Activated T-cell treated with anti-CD3 and anti-CD28 coated beads, Interleukin-2, amount 50 U/mL, for 72 hours (primary cell): Measurements from ENCODE around the gene PTEN. TPM values are rescaled to one million over a fixed set of nuclear protein-coding genes. Genes with fewer than 3 reads are reported as not detected.
"Not testable (repeated sequence)": the region's sequence is repeated elsewhere in the genome, so short reads cannot be mapped to it uniquely, and the experiment has no call there.

Source experiments
- ATAC-seq, 2 donors: fragments of 150-1000 bp; cut with Tn5 transposase; replicated peaks in 1 of 2; 2 replicates each; pipeline ENCODE4 v1.10.0; 2021; ENCODE audit warnings: moderate library complexity in 2 of 2, mild to moderate bottlenecking in 1 of 2
- DNase-seq, 2 donors: peaks; one replicate each; pipeline ENCODE4 v3.0.0; 2021 to 2022; ENCODE audit warnings: mixed read lengths in 1 of 2
- H3K27ac Mint-ChIP-seq: one replicate; pipeline ENCODE4 v1.8.0; 2022; ENCODE audit warnings: mild to moderate bottlenecking, moderate library complexity, mixed read lengths
- H3K27me3 Mint-ChIP-seq: one replicate; pipeline ENCODE4 v1.8.0; 2022; ENCODE audit warnings: low read depth, mixed read lengths
- H3K36me3 Mint-ChIP-seq, 2 donors: one replicate each; pipeline ENCODE4 v1.8.0; 2022; ENCODE audit warnings: mixed read lengths in 2 of 2, mild to moderate bottlenecking in 1 of 2; ENCODE audit not compliant: insufficient read depth in 2 of 2
- H3K4me1 Mint-ChIP-seq: one replicate; pipeline ENCODE4 v1.8.0; 2022; ENCODE audit warnings: low read depth, mixed read lengths
- H3K4me3 Mint-ChIP-seq, 2 donors: one replicate each; pipeline ENCODE4 v1.8.0; 2022; ENCODE audit warnings: mild to moderate bottlenecking in 2 of 2, mixed read lengths in 2 of 2, moderate library complexity in 2 of 2
- H3K9me3 Mint-ChIP-seq, 2 donors: one replicate each; pipeline ENCODE4 v1.8.0; 2022; ENCODE audit warnings: mixed read lengths in 2 of 2
- total RNA-seq, 2 donors: library from RNA; stranded (reverse); gene quantifications; one replicate each; pipeline ENCODE4 v1.2.3, GENCODE V29; 2022

The PTEN gene
- total RNA-seq, 2 donors from 2014 or later: 64.9 to 71.6 TPM

GRCh38 chr10:87887146-87887545 lies 23.7 kb downstream of the PTEN start:
- Mint-ChIP-seq H3K27ac (no peak overlapping the region), H3K36me3 (peaks cover 16 to 21% of the 10 kb centered on the region in 2 donors), H3K27me3 (no peaks in the 10 kb centered on the region), H3K4me1 (peaks cover 17% of the 10 kb centered on the region), H3K9me3 (peaks cover 5 to 6% of the 10 kb centered on the region in 2 donors), H3K4me3 (no peak overlapping the region)
- DNase-seq (no peak), ATAC-seq (no peak)

DNA sequence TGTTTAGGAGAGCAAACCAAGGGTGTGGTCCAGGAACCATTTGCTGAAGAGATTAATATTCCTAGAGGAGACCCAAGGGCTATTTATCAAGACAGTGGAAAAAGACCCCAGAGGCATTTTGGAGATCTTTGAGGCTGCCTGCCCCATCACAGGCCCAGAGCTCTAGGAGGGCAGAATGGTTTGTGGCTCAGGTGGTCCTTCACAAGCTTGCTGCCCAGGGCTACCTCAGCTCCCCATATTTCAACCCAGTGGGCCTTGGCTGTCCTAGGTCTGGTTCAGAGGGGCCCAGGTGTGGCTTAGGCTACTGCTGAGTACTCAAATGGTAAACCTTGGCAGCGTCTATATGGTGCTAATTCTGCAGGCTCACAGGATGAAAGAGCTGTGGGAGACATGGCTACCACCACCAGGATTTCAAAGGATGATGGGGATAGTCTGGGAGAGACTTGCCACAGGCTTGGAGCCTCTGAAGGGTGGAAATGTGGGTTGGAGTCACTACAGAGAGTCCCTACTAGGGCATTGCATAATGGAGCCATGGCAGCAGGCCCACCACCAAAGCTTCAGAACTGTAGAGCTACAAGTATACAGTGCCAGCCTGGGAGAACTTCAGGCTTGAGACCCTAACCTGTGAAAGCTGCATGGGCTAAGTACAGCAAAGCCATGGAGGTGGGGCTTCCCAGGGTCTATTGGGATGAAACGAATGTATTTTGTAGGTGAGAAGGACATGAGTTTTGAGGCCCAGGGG lies 24.3 kb downstream of the PTEN start:
- no peak for ATAC-seq
- H3K27me3 Mint-ChIP-seq: no peaks in the 10 kb centered on the region
- peaks cover 12% of the 10 kb centered on the region for H3K4me1 Mint-ChIP-seq
- peaks cover 5 to 6% of the 10 kb centered on the region in 2 donors for H3K9me3 Mint-ChIP-seq
- H3K4me3 Mint-ChIP-seq: no peak overlapping the region
- no peak overlapping the region for H3K27ac Mint-ChIP-seq
- H3K36me3 Mint-ChIP-seq: peaks cover 16 to 21% of the 10 kb centered on the region in 2 donors
- DNase-seq: no peak

DNA sequence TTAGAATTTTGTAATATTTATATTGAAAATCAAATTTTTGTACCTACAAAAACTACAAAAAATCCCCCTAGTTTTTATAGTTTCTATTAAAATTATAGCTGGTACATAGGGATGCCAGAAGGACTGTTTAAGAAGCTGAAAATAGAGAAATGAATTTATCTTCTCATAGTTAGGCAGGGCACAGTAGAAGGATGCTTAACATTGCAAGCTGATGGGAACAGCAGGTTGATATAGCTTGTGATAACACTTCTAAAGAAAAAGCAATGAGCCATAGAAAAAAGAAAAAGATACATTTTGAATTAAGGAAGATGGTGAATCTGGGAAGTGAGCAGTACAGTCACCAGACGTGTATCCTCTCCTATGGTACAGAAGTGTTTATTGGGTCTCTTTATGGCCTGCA lies 32.0 kb downstream of the PTEN start:
- H3K4me3 Mint-ChIP-seq: no peak overlapping the region
- H3K36me3 Mint-ChIP-seq: peaks cover 10 to 33% of the 10 kb centered on the region in 2 donors
- H3K27ac Mint-ChIP-seq: peak overlapping the region; percentile 63
- peaks cover 3 to 4% of the 10 kb centered on the region in 2 donors for H3K9me3 Mint-ChIP-seq
- H3K4me1 Mint-ChIP-seq: peaks cover 15% of the 10 kb centered on the region
- no peak for ATAC-seq
- DNase-seq: no peak
- H3K27me3 Mint-ChIP-seq: no peaks in the 10 kb centered on the region

DNA sequence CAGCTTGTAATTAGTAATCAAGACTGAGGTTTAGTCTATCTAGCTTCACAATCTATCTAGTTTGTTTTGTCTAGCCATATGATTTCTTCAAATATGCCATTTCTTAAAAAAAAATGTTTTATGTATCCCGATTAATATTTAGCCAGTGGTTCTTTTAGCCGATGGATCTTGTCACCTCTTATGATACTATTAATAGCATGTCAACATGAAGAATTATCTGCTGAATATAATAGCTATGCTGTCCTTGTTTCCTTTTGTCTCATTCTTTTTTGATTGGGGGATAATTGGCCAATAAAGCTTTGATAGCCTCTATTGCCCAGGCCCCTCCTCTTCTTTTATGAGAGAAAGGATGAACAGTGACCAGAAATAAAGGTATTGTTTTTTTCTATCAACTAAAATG lies 32.8 kb downstream of the PTEN start:
- Mint-ChIP-seq H3K27me3 (no peaks in the 10 kb centered on the region), H3K36me3 (peaks cover 16 to 36% of the 10 kb centered on the region in 2 donors), H3K4me1 (peaks cover 16% of the 10 kb centered on the region)

GRCh38 chr10:87897957-87898356 lies 34.5 kb downstream of the PTEN start:
- not testable (repeated sequence) for ATAC-seq
- peaks cover 19% of the 10 kb centered on the region for H3K4me1 Mint-ChIP-seq

More for the DNA sequence above, 32.8 kb downstream of the PTEN start:
- Mint-ChIP-seq H3K9me3 (peaks cover 7 to 10% of the 10 kb centered on the region in 2 donors), H3K4me3 (no peak overlapping the region), H3K27ac (no peak overlapping the region)
- DNase-seq (no peak), ATAC-seq (no peak)

GRCh38 chr10:87903396-87903795 lies 40.0 kb downstream of the PTEN start:
- not testable (repeated sequence) for ATAC-seq, H3K27me3 Mint-ChIP-seq, DNase-seq, H3K27ac Mint-ChIP-seq, H3K4me3 Mint-ChIP-seq
- Mint-ChIP-seq H3K36me3 (peaks cover 31 to 55% of the 10 kb centered on the region in 2 donors), H3K9me3 (peaks cover 14 to 18% of the 10 kb centered on the region in 2 donors), H3K4me1 (peaks cover 24% of the 10 kb centered on the region)

More at GRCh38 chr10:87897957-87898356, 34.5 kb downstream of the PTEN start:
- Mint-ChIP-seq H3K36me3 (peaks cover 26 to 48% of the 10 kb centered on the region in 2 donors), H3K9me3 (peaks cover 13 to 18% of the 10 kb centered on the region in 2 donors)
- not testable (repeated sequence) for H3K27me3 Mint-ChIP-seq, DNase-seq, H3K27ac Mint-ChIP-seq, H3K4me3 Mint-ChIP-seq

- Mint-ChIP-seq H3K4me1 (peaks cover 18% of the 10 kb centered on the region), H3K9me3 (peaks cover 8 to 10% of the 10 kb centered on the region in 2 donors), H3K27ac (peak overlapping the region; percentile 63), H3K4me3 (no peak overlapping the region), H3K36me3 (peaks cover 15 to 22% of the 10 kb centered on the region in 2 donors), H3K27me3 (no peaks in the 10 kb centered on the region)
- ATAC-seq (no peak), DNase-seq (no peak)
Measured at GRCh38 chr10:87913156-87913921, 49.9 kb downstream of the PTEN start.

DNA sequence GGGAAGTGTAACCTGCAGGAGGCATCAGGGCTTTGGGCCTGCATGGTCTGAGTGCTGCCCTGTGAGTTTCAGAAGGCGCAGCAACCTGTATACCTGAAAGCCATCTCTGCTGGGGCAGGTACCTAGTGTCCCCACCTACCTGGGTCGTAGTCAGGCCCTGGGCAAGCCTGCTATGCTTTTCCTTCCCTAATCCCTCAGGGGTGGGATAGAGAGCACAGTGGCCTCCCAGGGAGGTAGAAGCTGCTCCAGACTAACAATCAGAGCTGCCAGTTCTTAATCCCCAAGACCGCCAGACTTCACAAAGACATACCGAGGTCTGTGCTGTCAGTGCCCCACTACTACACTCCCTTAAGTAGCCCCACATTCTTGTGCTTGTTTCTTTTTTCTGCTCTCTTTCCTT lies 52.0 kb downstream of the PTEN start:
- H3K27me3 Mint-ChIP-seq: no peaks in the 10 kb centered on the region
- H3K36me3 Mint-ChIP-seq: peaks cover 17 to 22% of the 10 kb centered on the region in 2 donors
- ATAC-seq (no peak), DNase-seq (no peak)
- peaks cover 8 to 10% of the 10 kb centered on the region in 2 donors for H3K9me3 Mint-ChIP-seq
- H3K4me3 Mint-ChIP-seq: no peak overlapping the region
- peaks cover 31% of the 10 kb centered on the region for H3K4me1 Mint-ChIP-seq
- no peak overlapping the region for H3K27ac Mint-ChIP-seq

DNA sequence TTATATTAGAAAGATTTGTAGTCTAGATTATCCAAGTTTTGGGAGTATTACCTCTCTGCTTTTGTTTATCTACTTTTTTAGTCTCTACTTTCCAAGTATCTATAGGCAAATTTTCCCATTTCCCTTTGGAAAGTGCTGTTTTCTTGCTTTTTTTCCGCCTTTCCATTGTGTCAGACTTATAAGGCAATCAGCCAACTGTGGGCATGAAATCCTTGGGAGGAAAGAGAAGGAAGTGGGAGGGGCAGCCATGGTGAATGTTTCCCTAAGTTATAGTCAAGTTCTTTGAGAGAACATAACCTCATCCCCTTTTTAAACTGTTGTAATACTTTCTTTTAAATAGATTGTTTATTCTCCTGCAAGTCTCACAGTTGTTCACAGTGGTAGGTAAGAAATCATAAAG lies 52.6 kb downstream of the PTEN start:
- Mint-ChIP-seq H3K4me3 (no peak overlapping the region), H3K9me3 (peaks cover 8 to 10% of the 10 kb centered on the region in 2 donors), H3K27ac (peak overlapping the region; percentile 73), H3K36me3 (peaks cover 15 to 20% of the 10 kb centered on the region in 2 donors), H3K27me3 (no peaks in the 10 kb centered on the region), H3K4me1 (peaks cover 34% of the 10 kb centered on the region)
- ATAC-seq (no peak), DNase-seq (no peak)

DNA sequence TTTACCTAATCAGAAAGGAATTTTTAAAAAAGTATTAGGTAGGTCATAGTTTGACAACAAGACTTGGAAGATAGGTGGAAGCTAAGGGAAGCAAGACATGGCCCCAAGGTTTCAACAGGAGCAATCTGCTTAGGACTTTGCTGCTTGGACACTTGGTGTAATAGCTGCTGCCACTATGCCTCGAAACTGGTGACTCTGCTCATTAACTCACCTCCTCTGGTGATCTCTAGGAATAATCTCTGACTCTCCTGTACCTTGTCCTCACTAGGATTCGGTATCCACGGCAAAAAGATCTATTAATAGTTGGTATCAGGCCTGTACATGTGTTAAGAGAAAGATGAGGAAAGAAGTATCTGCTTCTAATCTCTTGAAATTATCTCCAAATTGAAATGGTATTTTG lies 53.1 kb downstream of the PTEN start:
- no peak for DNase-seq
- Mint-ChIP-seq H3K4me3 (no peak overlapping the region), H3K27ac (peak overlapping the region; percentile 73), H3K27me3 (no peaks in the 10 kb centered on the region), H3K36me3 (peaks cover 14 to 20% of the 10 kb centered on the region in 2 donors), H3K4me1 (peaks cover 35% of the 10 kb centered on the region), H3K9me3 (peaks cover 8 to 9% of the 10 kb centered on the region in 2 donors)
- ATAC-seq: no peak

- peak in 1 of 2 donors; percentile 45 for ATAC-seq
Measured at GRCh38 chr10:87918254-87918859, 54.9 kb downstream of the PTEN start.

DNA sequence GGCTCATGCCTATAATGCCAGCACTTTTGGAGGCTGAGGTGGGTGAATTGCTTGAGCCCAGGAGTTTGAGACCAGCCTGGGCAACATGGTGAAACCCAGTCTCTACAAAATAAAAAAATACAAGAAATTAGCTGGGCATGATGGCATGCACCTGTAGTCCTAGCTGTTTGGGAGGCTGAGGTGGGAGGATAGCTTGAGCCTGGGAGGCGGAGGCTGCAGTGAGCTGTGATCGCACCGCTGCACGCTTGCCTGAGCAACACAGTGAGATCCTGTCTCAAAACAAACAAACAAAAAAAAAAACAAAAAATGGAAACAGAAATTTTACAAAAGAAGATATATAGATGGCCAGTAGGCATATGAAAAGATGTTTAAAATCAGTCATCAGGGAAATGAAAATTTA lies 57.1 kb downstream of the PTEN start:
- Mint-ChIP-seq H3K36me3 (peaks cover 11 to 18% of the 10 kb centered on the region in 2 donors), H3K4me1 (peaks cover 69% of the 10 kb centered on the region), H3K27ac (no peak overlapping the region), H3K4me3 (peak overlapping the region in 1 of 2 donors; percentile 27), H3K9me3 (peaks cover 0 to 3% of the 10 kb centered on the region in 2 donors), H3K27me3 (no peaks in the 10 kb centered on the region)
- no peak for DNase-seq
- ATAC-seq: no peak

More at GRCh38 chr10:87918254-87918859, 54.9 kb downstream of the PTEN start:
- H3K27me3 Mint-ChIP-seq: no peaks in the 10 kb centered on the region
- peaks cover 2 to 4% of the 10 kb centered on the region in 2 donors for H3K9me3 Mint-ChIP-seq
- H3K36me3 Mint-ChIP-seq: peaks cover 11 to 16% of the 10 kb centered on the region in 2 donors
- peak overlapping the region in 1 of 2 donors; percentile 71 for H3K4me3 Mint-ChIP-seq
- peaks cover 53% of the 10 kb centered on the region for H3K4me1 Mint-ChIP-seq
- DNase-seq: no peak
- peak overlapping the region; percentile 97 for H3K27ac Mint-ChIP-seq
